Hematopoietic multipotent progenitor cell treated with erythropoietin and hydrocortisone succinate and interleukin-3 and kit ligand, for 15 days (in vitro differentiated cells): Measurements from ENCODE around the gene CHD9.
A peak's percentile ranks its signal among the peaks of the same experiment; 100 is the strongest.
"Not testable (repeated sequence)": the region's sequence is repeated elsewhere in the genome, so short reads cannot be mapped to it uniquely, and the experiment has no call there.

Source experiments
- DNase-seq: peaks from one replicate; pipeline ENCODE4 v3.0.0-alpha.2; 2015; ENCODE audit warnings: low spot score

Gene CHD9, protein sequence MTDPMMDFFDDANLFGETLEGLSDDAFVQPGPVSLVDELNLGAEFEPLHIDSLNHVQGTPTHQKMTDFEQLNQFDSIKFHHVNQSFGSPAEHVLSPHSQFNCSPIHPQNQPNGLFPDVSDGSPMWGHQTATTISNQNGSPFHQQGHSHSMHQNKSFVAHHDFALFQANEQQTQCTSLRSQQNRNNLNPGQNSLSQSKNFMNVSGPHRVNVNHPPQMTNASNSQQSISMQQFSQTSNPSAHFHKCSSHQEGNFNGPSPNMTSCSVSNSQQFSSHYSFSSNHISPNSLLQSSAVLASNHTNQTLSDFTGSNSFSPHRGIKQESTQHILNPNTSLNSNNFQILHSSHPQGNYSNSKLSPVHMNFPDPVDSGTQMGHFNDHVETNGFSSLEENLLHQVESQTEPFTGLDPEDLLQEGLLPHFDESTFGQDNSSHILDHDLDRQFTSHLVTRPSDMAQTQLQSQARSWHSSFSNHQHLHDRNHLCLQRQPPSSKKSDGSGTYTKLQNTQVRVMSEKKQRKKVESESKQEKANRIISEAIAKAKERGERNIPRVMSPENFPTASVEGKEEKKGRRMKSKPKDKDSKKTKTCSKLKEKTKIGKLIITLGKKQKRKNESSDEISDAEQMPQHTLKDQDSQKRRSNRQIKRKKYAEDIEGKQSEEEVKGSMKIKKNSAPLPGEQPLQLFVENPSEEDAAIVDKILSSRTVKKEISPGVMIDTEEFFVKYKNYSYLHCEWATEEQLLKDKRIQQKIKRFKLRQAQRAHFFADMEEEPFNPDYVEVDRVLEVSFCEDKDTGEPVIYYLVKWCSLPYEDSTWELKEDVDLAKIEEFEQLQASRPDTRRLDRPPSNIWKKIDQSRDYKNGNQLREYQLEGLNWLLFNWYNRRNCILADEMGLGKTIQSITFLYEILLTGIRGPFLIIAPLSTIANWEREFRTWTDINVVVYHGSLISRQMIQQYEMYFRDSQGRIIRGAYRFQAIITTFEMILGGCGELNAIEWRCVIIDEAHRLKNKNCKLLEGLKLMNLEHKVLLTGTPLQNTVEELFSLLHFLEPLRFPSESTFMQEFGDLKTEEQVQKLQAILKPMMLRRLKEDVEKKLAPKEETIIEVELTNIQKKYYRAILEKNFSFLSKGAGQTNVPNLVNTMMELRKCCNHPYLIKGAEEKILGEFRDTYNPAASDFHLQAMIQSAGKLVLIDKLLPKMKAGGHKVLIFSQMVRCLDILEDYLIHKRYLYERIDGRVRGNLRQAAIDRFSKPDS (N-terminal part only)

DNA sequence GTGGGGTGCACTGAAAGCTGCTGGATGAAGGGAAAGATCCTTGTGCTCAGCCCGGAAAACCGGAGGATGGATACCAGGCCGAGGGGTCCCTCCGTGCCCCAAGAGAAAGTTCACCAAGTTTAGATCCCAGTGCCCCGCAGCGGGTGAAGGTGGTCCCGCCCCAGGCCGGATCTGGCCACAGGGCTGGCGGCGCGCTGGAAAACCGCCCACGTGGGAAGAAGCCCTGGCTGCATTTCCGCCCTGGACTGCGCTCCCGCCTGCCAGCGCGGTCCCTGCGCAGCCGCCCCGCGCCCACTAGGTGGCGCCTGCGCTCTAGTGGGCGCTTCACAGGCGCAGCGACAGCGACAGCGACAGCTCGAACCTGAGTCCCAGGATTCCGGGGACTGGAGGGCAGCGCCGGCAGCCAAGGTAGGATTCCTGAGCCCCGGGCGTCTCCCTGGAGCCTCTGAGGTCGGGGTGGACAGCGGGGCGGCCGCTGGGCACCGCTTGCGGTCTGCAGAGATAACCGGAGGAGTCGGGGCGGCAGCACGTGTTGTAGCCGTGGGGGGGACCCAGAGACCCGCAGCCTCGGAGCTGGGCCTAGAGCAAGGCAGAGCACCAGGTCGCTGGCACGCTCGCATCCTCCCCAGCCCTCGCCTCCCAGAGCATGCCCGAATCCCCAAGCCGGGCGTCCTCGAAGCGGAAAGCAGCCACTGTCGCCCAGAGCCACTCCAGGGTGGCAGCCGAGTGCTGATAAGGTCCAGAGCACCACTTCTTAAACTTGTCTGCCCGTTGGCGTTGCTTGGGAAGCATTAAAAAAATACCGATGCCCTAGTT is at the start of gene CHD9:
TSS of gene CHD9 (plus strand) at position 322 of the 816 bp plus-strand sequence. CDS start 101,099 bp downstream, outside the sequence.
- peak; percentile 83 for DNase-seq

DNA sequence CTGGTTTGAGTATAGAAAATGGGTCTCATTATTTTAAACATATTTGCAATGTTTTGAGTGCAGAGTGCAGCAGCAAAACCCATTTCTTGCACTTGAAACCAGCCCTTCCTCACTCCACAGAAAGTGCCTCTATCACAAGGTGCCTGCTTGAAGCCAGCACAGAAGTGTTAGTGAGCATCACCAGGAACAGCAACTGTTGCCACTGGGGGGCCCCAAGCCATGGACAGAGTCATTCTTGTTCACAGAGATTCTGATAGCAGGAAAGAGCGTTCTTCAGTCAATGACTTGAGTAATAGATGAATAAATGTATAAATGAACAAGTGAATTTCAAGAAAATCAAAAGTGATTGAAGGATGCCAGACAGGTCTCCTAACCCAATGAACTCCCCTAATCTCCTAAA is 47.7 kb upstream of the CHD9 start:
- DNase-seq, result no peak

DNA sequence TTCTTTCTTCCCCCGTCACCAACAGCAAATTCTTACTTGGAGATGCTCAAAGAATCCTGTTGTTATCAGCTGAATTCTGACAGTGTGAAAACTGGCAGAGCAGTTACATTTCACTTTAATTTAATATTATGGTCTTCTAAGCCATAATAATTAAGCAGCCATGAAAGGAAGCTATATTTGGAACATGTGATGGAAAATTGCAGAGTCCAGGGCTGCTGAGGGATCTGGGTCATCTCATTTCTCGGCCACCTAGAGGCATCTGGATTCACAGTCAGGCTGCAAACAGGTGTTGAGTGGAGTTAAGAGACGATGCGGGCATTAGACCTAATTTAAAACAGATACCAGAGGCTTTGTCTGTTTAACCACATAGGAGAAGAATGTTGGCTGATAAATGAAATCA is 40.5 kb upstream of the CHD9 start:
- no peak for DNase-seq

DNA sequence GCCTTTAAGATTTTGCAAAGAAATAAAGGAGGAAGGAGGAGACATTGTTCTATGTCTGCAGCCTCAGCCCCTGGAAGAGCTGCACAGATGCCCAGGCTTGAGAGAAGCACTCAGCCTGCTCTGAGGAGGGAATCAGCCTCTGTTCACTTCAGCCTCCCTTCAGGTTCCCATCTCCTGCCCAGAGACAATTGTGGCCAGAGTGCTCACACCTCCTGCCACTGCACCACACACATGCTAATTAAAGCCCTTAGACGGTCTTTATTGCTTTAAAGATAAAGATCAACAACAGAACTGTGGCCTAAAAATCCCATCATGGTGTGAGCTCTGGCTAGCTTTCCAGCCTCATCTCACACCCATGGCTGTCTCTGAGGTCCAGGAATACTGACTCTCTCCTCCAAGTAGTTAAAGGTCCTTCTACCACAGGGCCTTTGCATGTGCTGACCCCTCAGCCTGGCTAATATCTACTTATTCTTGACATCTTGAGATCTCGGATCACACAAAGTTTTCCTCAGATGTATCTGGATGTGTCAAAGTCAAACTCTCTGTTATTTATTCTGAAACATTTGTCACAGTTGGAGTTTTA is 35.9 kb upstream of the CHD9 start:
- no peak for DNase-seq

DNA sequence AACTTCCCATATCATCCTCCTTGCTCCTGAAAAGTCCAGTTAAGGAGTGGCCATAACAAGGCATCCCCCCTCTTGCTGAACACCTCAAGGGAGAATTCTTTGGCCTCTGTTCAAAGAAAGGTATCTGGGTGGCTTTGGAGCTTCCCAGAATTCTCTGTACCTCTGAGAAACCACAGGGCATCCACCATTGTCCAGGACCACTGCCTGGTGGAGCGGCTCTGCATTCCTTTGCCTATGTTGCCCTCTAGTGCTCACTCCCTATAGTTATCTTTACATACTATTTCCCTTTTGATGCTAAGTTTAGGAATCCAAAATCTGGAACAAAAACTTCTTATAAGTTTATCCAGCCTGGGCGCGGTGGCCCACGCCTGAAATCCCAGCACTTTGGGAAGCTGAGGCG is 32.4 kb upstream of the CHD9 start:
- no peak for DNase-seq

DNA sequence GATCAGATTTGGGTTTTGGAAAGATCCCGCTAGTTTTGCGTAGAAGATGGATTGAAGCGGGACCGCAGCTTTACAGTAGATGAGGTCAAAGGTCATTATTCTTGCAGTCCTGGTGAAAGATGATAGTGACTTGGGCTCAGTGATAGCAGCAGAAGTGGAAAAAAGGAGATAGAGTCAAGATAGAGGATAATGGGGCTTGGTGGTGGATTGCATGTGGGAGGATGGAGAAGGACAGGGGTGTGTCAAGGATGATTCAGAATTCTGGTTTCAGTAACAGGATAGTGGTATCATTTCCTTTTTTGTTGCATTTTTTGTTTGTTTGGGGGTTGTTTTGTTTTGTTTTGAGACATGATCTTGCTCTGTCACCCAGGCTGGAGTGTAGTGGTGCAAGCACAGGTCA is 30.7 kb upstream of the CHD9 start:
- DNase-seq, result no peak

DNA sequence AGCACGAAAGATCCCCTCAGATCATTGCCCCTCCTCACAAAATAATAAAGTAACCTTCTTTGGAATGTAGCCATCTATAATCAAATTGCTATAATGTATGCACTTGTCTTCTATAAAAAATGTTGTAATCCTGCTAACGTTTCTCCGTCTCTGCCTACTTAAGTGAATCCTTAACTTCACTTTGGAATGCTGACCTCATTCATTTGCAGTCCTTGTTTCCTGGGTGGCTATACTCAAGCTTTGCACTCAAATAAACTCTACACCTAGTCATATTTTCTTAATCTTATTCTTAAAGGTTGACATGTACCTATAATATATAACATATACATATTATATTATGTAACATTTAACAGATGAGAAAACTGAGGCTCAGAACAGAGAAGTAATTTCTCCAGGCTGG is 24.8 kb upstream of the CHD9 start:
- DNase-seq, result no peak

DNA sequence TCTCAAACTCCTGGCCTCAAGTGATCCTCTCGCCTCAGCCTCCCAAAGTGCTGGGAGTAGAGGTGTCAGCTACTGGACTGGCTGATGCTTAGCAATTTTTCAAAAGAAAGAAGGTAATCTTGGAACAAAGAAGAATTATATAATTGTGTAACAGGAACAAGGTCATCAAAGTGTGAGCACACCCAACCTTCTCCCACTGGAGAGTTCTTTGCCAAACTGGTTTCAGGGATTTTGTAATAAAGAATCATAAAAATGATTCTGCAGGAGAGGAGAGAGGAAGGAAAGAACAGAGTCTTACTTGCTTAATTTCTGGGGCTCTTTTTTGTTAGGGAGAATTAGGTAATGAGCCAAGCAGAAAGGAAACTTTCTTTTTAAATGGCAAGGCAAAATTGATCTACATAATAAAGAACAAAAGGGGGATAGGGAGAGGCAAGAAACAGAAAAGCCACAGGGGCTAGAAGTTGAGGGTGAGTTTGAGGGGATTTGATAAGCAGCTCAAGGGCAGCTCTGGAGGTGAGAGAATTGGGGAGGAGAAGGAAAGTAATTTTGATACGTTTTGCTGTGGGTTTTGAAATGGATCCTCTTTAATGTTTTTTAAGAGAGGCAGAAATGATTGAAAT is 23.4 kb upstream of the CHD9 start:
- no peak for DNase-seq

DNA sequence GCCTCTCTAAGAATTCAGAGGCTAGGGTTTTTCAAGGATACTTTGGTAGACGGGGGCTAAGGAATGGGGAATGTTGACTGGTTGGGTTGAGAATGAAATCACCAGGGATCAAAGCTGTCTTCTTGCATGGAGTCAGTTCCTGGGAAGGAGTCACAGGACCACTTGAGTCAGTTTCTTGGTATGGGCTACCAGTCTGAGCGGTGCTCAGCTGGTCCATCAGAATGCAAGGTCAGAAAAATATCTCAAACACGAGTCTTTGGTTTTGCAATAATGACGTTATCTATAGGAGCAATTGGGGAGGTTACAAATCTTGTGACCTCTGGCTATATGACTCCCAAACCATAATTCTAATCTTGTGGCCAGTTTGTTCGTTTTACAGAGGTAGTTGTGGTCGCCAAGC is 20.5 kb upstream of the CHD9 start:
- DNase-seq, result no peak

DNA sequence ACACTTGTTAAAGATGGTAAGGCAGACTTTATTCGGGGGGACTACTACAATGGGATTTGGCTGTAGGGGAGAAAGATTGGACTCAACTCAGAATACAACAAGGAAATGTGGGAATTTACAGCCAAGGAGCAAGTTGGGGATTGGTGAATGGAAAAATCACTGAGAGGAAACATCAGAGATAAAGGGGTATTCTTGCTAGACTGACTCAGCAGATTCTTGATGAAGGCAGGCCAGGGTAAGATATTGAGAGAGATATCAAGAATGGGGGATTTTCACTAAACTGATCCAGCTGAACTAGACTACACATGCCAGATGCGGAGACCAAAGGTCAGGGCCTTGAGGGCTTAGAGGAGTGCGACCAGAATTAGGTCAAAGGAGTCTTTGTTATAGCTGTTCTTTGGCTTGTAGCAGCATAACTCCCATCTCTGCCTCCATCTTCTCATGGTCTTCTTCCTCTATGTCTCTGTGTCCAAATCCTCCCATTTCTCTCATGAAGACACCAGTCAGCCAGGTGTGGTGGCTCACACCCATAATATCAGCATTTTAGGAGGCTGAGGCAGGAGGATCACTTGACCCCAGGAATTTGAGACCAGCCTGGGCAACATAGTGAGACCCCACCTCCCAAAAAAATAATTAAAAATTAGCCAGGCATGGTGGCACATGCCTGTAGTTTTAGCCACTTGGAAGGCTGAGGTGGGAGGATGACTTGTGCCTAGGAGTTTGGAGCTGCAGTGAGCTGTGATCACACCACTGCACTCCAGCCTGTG is 19.4 kb upstream of the CHD9 start:
- no peak for DNase-seq

DNA sequence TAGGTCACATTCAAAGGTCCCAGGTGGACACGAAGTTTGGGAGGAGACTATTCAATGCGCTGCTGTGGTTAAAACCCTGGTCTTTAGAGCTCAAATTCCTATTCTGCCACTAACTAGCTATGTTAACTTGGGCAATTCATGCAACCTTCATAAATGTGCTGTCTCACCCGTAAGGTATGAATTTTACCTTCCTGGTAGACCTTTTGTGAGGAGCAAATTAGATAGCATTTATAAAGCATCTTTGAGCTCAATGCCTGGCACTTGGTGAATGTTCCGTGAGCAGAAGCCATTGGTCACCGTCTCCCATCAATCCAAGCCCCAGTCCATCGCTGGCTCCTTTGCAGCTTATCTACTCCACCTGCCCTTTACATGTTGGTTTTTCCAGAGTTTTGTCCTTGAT is 18.7 kb upstream of the CHD9 start:
- DNase-seq, result no peak

DNA sequence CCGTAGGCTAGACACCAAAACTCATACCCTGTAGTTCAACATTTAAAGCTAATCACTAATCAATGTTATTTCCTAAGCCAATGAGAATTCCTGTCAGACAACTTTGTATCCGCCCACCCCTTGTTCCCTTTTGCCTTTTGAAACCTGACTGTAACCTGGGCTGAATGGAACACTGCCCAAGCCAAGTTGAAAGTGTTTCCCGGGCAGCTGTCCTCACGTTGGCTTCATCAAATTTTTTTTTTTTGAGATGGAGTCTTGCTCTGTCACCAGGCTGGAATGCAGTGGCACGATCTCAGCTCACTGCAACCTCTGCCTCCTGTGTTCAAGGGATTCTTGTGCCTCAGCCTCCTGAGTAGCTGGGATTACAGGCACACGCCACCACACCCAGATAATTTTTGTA is 18.1 kb upstream of the CHD9 start:
- not testable (repeated sequence) for DNase-seq

DNA sequence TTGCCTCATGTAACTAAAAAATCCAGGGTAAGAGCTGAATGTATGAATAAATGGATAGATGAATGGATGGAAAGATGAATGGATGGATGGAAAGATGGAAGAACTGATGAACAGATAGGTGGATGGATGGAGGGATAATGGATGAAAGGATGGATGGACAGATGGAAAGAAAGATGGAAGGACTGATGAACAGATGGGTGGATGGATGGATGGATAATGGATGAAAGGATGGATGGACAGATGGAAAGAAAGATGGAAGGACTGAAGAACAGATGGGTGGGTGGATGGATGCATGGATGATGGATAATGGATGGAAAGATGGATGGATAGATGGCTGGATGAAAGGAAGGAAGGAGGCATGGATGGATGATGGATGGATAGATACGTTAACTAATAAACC is 14.0 kb upstream of the CHD9 start:
- no peak for DNase-seq

DNA sequence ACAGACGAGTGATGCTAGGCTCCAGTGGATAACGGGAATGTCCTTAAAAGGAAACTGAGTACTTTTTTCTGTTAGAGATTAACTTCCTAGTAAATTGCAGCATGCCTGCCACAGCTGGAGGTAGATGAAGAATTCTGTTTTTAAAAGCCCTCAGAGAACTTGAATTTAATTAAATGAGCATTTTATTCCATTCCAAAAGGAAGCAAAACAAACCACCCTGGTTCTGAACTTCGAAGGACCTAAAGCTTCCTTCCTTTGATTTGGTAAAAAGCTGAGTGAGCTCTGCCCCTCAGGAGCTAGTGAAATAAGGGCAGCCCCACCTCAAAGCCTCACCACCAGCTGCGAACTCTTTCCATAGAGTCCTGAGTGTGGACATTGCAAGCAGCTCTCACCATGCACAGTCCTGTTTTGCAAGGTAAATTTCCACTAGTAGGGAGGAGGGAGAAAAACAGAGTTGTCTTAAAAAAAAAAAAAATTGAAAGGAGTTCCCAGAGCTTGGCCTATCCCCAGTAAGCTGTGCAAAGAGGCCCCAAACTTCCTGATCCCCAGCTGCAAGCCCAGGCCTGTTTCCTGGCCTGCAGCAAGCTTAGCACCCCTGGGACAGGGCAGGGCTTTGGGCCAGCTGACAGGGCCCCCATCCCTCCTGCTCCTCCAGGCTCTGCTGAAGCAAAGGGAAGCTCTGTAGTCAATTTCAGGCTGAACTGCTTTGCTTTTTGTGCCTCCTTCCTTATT is 13.3 kb upstream of the CHD9 start:
- no peak for DNase-seq

DNA sequence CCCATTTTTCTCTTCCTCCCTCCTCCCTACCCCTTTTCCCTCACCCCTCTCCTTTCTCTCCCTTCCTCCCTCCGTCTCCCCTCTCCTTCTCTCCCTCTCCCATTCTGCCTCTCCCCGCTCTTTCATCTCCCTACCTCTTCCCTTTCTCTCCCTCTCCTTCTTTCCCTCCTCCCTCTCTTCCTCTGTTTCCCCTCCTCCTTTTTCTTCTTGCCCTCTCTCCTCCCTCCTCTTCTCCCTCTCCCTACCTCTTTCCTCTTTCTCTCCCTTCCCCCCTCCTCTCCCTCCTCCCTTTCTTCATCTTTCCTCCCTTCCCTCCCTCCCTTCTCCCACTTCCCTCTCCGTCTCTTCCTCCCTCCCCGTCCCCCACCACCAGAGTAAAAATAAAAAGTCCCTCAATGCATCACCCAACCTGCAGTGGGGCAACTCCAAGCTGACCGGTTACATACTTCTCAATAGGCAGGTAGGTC is 12.5 kb upstream of the CHD9 start:
- DNase-seq, result no peak

DNA sequence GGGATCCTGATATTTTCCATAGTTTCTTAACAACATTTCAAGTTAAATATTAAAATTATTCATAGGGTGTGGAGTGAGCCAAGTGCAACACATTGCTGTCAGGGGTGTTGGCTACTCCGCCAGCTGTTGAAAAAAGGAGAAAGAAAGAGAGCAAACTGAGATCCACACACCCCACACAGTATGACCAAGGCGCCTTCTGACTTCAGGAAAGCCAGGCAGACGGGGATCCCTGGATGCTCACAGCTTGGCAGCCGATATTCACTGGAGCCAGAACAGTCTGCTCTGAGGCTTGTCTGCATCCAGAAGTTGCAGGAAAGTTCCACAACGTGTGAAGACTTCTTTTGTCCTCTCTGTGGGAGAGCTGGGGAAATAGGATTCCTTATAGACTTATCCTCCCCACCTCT is 11.4 kb upstream of the CHD9 start:
- DNase-seq, result no peak

DNA sequence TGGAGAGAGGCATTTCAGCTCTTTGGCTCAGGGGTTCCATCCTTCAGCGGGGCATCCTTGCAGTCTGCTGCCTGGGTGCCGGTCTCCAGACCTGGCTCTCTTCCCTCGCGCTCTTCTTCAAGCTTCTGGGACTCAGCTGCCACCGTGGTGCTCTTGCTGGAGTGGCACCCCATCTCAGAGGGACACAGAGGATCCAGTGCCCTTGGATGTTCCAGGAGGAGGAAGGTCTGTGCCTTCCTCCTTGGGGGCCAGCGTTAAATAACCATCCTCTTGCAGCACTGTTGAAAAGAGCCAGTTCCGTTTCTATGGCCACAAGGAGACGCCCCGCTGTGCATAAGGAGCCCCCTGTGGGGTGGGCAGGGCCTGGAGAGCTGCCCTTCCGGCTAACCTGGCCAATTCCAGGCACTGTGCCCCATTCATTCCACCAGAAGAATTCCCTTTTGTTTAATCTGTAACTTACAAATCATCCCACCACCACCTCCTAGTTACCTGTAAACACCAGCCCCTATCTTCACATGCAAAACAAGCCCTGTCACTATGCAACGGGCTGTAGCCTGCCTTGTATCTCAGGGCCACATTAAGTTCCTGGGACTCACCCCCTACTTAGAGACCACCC is 10.7 kb upstream of the CHD9 start:
- DNase-seq, result no peak

DNA sequence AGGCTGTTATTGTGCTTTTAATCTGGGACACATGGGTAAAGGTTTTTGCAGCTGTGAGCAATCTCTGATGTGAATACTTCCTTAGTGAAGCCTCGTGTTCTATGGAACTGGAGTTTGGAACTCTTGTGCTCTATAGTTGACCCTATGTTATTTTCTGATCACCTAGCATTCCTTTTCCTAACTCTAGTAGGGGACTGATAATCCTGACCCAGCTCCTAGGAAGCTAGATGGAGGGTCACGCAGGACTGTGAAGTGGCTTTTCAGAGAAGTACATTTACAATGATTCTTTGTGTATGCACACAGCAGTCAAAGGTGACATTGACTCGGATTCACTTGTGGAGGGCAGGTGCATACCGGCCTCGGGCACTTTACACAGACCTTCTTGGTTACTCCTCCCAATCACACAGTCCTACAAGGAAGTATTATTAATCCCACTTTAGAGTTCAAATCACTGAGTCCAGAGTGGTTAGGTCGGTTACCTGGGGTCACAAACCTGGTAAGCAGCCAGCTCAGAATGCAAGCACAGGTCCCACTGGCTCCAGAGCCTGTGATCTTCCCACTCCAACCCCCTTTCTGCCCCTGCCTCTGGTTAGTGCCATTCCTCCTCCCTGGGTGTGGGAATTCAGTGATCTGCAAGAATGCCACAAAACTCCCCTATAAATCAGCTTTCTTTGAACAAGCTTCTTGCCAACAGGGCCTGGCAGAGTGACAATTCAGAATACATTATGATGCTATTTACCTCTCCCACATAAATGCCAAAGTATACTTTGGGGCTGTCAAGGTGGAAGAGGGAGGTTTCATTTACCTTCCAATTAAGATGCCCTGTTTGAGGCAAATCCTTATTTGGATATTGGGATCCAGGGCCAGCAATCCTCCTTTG is 9.2 kb upstream of the CHD9 start:
- no peak for DNase-seq
